Keratinocyte (primary cell): ENCODE results near the gene PACS2. TPM values are rescaled to one million over a fixed set of nuclear protein-coding genes. Genes with fewer than 3 reads are reported as not detected.

Experiments used
- DNase-seq: peaks from one replicate; pipeline ENCODE4 v3.0.0-alpha.2; 2011; ENCODE audit warnings: low read depth, missing footprints, low spot score
- FAIRE-seq: peaks from 2 replicates; lab custom pipeline; 2011; peaks lifted over from hg19 to GRCh38; lab: Jason Lieb, UNC
- H2AFZ ChIP-seq: 2 replicates; pipeline ENCODE4 v1.6.0; 2012; ENCODE audit warnings: low read length, control low read depth, inconsistent platforms; ENCODE audit not compliant: control insufficient read depth
- H3K27ac ChIP-seq: 2 replicates; pipeline ENCODE4 v1.5.1; 2011; ENCODE audit warnings: low read length; ENCODE audit not compliant: control insufficient read depth, insufficient read depth
- H3K27me3 ChIP-seq: 3 replicates; pipeline ENCODE4 v1.6.0; 2011; ENCODE audit warnings: low read length; ENCODE audit not compliant: control insufficient read depth, insufficient read depth; ENCODE audit errors: extremely low read depth
- H3K36me3 ChIP-seq, 2 experiments: 2 replicates in 1 of 2; 3 replicates in 1 of 2; pipeline ENCODE4 v1.5.1; 2011; ENCODE audit warnings: low read length in 2 of 2, mild to moderate bottlenecking in 1 of 2; ENCODE audit not compliant: control insufficient read depth in 2 of 2, insufficient read depth in 2 of 2; ENCODE audit errors: extremely low read depth in 1 of 2
- H3K4me1 ChIP-seq: 3 replicates; pipeline ENCODE4 v1.5.1; 2011; ENCODE audit warnings: low read length; ENCODE audit not compliant: control insufficient read depth, insufficient read depth; ENCODE audit errors: extremely low read depth
- H3K4me2 ChIP-seq: 3 replicates; pipeline ENCODE4 v1.6.0; 2011; ENCODE audit warnings: low read depth, low read length; ENCODE audit not compliant: control insufficient read depth, insufficient read depth; ENCODE audit errors: extremely low read depth
- H3K4me3 ChIP-seq, 3 experiments: fragments of 200-600 bp in 1 of 3; sonication (generic) in 1 of 3; 2 replicates in 2 of 3; 3 replicates in 1 of 3; pipeline ENCODE4 v1.5.1; 2011 to 2016; ENCODE audit warnings: low read length in 3 of 3, mild to moderate bottlenecking in 3 of 3, control low read depth in 2 of 3, inconsistent platforms in 1 of 3, low read depth in 1 of 3, mixed read lengths in 1 of 3, mixed run types in 1 of 3, moderate library complexity in 1 of 3; ENCODE audit not compliant: control insufficient read depth in 2 of 3, insufficient read depth in 2 of 3; ENCODE audit errors: extremely low read depth in 1 of 3
- H3K79me2 ChIP-seq: 2 replicates; pipeline ENCODE4 v1.6.0; 2012; ENCODE audit warnings: low read length; ENCODE audit not compliant: control insufficient read depth, insufficient read depth
- H3K9ac ChIP-seq: 3 replicates; pipeline ENCODE4 v1.6.0; 2011; ENCODE audit warnings: low read length; ENCODE audit not compliant: control insufficient read depth, insufficient read depth; ENCODE audit errors: extremely low read depth
- H3K9me1 ChIP-seq: 3 replicates; pipeline ENCODE4 v1.6.0; 2011; ENCODE audit warnings: low read length; ENCODE audit not compliant: control insufficient read depth, insufficient read depth; ENCODE audit errors: extremely low read depth
- H3K9me3 ChIP-seq: 2 replicates; pipeline ENCODE4 v1.5.1; 2012; ENCODE audit warnings: low read depth, low read length; ENCODE audit not compliant: control insufficient read depth
- H4K20me1 ChIP-seq: 3 replicates; pipeline ENCODE4 v1.6.0; 2011; ENCODE audit warnings: low read length; ENCODE audit not compliant: control insufficient read depth, insufficient read depth; ENCODE audit errors: extremely low read depth
- EZH2 ChIP-seq: IDR thresholded peaks from one replicate; pipeline ENCODE4 v1.6.1; 2012; ENCODE audit warnings: inconsistent platforms, mild to moderate bottlenecking, low read length, moderate library complexity
- dilution Hi-C: fragments of 300-500 bp; cut with MboI; formaldehyde crosslinking; loops from one replicate; pipeline ENCODE4 v1.7.0; 2020; ENCODE audit warnings: low sequenced_read_pairs; ENCODE audit not compliant: extremely low pct_ligation_motif_present
- polyA plus RNA-seq, 5 experiments: library from polyadenylated mRNA; depleted of rRNA in 3 of 5; stranded (reverse) in 3 of 5; stranded (forward) in 1 of 5; unstranded in 1 of 5; fragments of >200 nt; gene quantifications; 1 replicate in 1 of 5; 2 replicates in 3 of 5; 3 replicates in 1 of 5; pipeline versions ENCODE4 v1.2.1 to v1.2.3, GENCODE V29; 2011 to 2012; ENCODE audit warnings: missing spikeins in 2 of 5, low read depth in 1 of 5, low replicate concordance in 1 of 5
- TF ChIP-seq, protein P1 (sequence below), 3 experiments: IDR thresholded peaks in 1 of 3; conservative IDR thresholded peaks in 1 of 3; optimal IDR thresholded peaks in 1 of 3; 2 replicates in 2 of 3; 3 replicates in 1 of 3; pipeline versions ENCODE3 to v1.5.1; 2011; ENCODE audit warnings: low read length in 3 of 3, mild to moderate bottlenecking in 3 of 3, moderate library complexity in 2 of 3, control low read depth in 1 of 3, inconsistent platforms in 1 of 3; ENCODE audit not compliant: insufficient read depth in 2 of 3; ENCODE audit errors: extremely low read depth in 1 of 3

The PACS2 gene
- polyA plus RNA-seq, 1 donor (not counting 4 experiments of a cell fraction or from before 2014, with no cell fraction given): 11.8 TPM

DNA sequence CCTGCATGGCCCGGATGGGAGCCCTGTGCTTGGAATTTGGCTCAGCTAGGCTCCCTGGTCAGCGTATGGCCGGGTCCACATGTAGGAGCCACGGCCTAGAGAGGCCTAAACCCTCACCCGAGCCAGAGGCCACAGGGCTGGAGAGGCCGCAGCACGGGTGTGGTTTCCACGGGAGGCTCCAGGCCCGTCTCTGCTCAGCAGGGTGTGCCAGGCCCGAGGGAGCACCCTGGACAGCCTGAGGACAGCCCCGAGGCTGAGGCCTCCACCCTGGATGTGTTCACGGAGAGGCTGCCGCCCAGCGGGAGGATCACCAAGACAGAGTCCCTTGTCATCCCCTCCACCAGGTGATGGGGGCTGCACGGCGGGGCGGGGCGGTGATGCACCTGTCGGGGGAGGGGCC, 66.2 kb downstream of the PACS2 start:
- Histone ChIP-seq H3K9ac (no peak overlapping the region), H3K4me1 (no peaks in the 10 kb centered on the region), H3K27me3 (no peaks in the 10 kb centered on the region), H3K27ac (no peak overlapping the region), H3K36me3 (peaks cover 0 to 13% of the 10 kb centered on the region in 2 experiments), H3K9me3 (no peaks in the 10 kb centered on the region), H3K9me1 (no peaks in the 10 kb centered on the region), H3K79me2 (no peaks in the 10 kb centered on the region), H3K4me3 (no peak overlapping the region), H4K20me1 (no peaks in the 10 kb centered on the region), H2AFZ (no peak overlapping the region), H3K4me2 (no peak overlapping the region)
- dilution Hi-C loops: no loop called here
- DNase-seq (no peak), FAIRE-seq (no peak)
- TF ChIP-seq, protein P1, sequence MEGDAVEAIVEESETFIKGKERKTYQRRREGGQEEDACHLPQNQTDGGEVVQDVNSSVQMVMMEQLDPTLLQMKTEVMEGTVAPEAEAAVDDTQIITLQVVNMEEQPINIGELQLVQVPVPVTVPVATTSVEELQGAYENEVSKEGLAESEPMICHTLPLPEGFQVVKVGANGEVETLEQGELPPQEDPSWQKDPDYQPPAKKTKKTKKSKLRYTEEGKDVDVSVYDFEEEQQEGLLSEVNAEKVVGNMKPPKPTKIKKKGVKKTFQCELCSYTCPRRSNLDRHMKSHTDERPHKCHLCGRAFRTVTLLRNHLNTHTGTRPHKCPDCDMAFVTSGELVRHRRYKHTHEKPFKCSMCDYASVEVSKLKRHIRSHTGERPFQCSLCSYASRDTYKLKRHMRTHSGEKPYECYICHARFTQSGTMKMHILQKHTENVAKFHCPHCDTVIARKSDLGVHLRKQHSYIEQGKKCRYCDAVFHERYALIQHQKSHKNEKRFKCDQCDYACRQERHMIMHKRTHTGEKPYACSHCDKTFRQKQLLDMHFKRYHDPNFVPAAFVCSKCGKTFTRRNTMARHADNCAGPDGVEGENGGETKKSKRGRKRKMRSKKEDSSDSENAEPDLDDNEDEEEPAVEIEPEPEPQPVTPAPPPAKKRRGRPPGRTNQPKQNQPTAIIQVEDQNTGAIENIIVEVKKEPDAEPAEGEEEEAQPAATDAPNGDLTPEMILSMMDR (optimal IDR thresholded peaks at IDR 0.05 in 1 of 3, IDR thresholded peaks at IDR 0.05 in 1 of 3, conservative IDR thresholded peaks at IDR 0.05 in 1 of 3; ENCODE audit: extremely low read depth in 1 of 3, insufficient read depth in 2 of 3, low read length in 3 of 3): no peak
- TF ChIP-seq EZH2: no peak

GRCh38 chr14:105381446-105382342, 67.1 kb downstream of the PACS2 start:
- Histone ChIP-seq H3K9me1 (no peaks in the 10 kb centered on the region), H3K36me3 (peaks cover 0 to 13% of the 10 kb centered on the region in 2 experiments)
- dilution Hi-C loops: no loop called here

More at GRCh38 chr14:105381446-105382342, 67.1 kb downstream of the PACS2 start:
- Histone ChIP-seq H3K9ac (no peak overlapping the region), H3K4me2 (no peak overlapping the region), H3K4me3 (no peak overlapping the region), H4K20me1 (no peaks in the 10 kb centered on the region), H3K4me1 (no peaks in the 10 kb centered on the region), H3K27ac (no peak overlapping the region), H3K79me2 (no peaks in the 10 kb centered on the region), H3K27me3 (no peaks in the 10 kb centered on the region), H3K9me3 (no peaks in the 10 kb centered on the region), H2AFZ (no peak overlapping the region)
- TF ChIP-seq, protein P1 (optimal IDR thresholded peaks at IDR 0.05 in 1 of 3, IDR thresholded peaks at IDR 0.05 in 1 of 3, conservative IDR thresholded peaks at IDR 0.05 in 1 of 3; ENCODE audit: extremely low read depth in 1 of 3, insufficient read depth in 2 of 3, low read length in 3 of 3): no peak
- TF ChIP-seq EZH2: no peak
- DNase-seq (no peak), FAIRE-seq (no peak)
